NCI-H774 (cell line): Measurements from ENCODE around the gene ANKRD50.
A peak's percentile ranks its signal among the peaks of the same experiment; 100 is the strongest.

Experiments
- DNase-seq: peaks from one replicate; lab custom pipeline; 2025; lab: John Stamatoyannopoulos, UW

The ANKRD50 gene

GRCh38 chr4:124712372-124713184 lies at the start of gene ANKRD50:
ANKRD50 (minus strand) TSS chr4:124712732; CDS start chr4:124710511, 2,221 bp downstream.
- peak; percentile 75 for DNase-seq

GRCh38 chr4:124757126-124757525 lies 44.6 kb upstream of the ANKRD50 start:
- no peak for DNase-seq

GRCh38 chr4:124754681-124755080 lies 42.1 kb upstream of the ANKRD50 start:
- DNase-seq, result no peak

GRCh38 chr4:124753941-124754581 lies 41.5 kb upstream of the ANKRD50 start:
- peak; percentile 70 for DNase-seq

GRCh38 chr4:124749421-124749820 lies 36.9 kb upstream of the ANKRD50 start:
- DNase-seq, result no peak

- DNase-seq, result no peak
Observed at GRCh38 chr4:124748965-124749364, 36.4 kb upstream of the ANKRD50 start.

GRCh38 chr4:124745985-124746801 lies 33.7 kb upstream of the ANKRD50 start:
- no peak for DNase-seq

GRCh38 chr4:124743711-124744110 lies 31.2 kb upstream of the ANKRD50 start:
- no peak for DNase-seq

GRCh38 chr4:124740501-124740900 lies 28.0 kb upstream of the ANKRD50 start:
- no peak for DNase-seq

GRCh38 chr4:124738994-124739393 lies 26.5 kb upstream of the ANKRD50 start:
- no peak for DNase-seq

GRCh38 chr4:124737619-124738018 lies 25.1 kb upstream of the ANKRD50 start:
- no peak for DNase-seq

GRCh38 chr4:124736526-124736925 lies 24.0 kb upstream of the ANKRD50 start:
- no peak for DNase-seq

- DNase-seq, result no peak
Observed at GRCh38 chr4:124727331-124727890, 14.9 kb upstream of the ANKRD50 start.

GRCh38 chr4:124726269-124726668 lies 13.7 kb upstream of the ANKRD50 start:
- DNase-seq, result no peak

GRCh38 chr4:124722071-124722470 lies 9.5 kb upstream of the ANKRD50 start:
- DNase-seq, result no peak

- DNase-seq, result no peak
Observed at GRCh38 chr4:124717101-124717500, 4.6 kb upstream of the ANKRD50 start.

- peak; percentile 26 for DNase-seq
Observed at GRCh38 chr4:124713185-124713592, 657 bp upstream of the ANKRD50 start.

GRCh38 chr4:124711471-124712371 lies 811 bp downstream of the ANKRD50 start:
- DNase-seq, result peak; percentile 32

GRCh38 chr4:124710911-124711310 lies 1.6 kb downstream of the ANKRD50 start:
- DNase-seq, result no peak

GRCh38 chr4:124710015-124710741 lies 2.4 kb downstream of the ANKRD50 start:
- no peak for DNase-seq
